ENCODE measurements around the gene LDLRAD1. TPM values are rescaled to one million over a fixed set of nuclear protein-coding genes. Genes with fewer than 3 reads are reported as not detected.
A peak's percentile ranks its signal among the peaks of the same experiment; 100 is the strongest.
"Not testable (repeated sequence)": the region's sequence is repeated elsewhere in the genome, so short reads cannot be mapped to it uniquely, and the experiment has no call there.

Gene LDLRAD1
- total RNA-seq, 2 experiments from 2014 or later, result not detected

DNA sequence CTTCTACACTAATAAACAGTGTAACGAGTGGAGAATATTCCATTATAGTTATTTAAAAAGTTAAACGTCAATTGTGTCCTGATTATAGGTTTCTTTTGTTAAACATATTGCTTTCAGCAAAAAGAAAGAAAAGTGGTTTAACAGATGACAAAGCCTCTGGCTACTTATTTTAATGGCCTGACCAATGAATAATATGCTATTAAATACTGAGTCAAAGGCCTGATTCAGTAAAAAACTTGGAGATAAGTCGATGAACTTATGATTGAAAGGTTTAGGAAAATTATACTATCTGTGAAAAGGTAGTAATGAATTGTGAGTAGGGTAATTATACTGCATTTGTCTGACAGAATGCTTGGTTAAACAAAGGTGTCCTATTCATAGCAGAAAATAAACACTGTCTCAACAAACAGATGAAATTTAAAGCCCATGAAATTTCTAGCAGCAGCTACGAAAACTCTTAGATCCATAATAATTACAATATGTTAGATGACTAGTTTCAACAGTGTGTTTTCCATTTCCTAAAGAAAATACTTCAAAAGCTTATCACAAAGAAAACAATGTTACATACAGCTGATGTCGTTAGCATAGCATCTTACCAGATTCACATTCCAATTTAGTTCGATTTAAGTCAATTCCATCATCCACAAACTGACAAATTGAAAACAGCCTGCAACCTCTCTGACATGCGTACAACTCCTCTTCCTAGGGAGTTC is 28.8 kb upstream of the LDLRAD1 start:
- H3K36me3 Mint-ChIP-seq (ENCODE audit: low read depth), result peaks cover 21% of the 10 kb centered on the region
- ATAC-seq, result no peak
- H3K9me3 Mint-ChIP-seq (ENCODE audit: low read depth), result no peaks in the 10 kb centered on the region
- no peak overlapping the region for H3K4me3 Mint-ChIP-seq
- H3K27ac Mint-ChIP-seq, result peak overlapping the region; percentile 76
- CTCF ChIA-PET, result interaction anchor here (0.5 to 1.9 kb wide), 4 partner anchors 10 to 451 kb away, joined by 3 to 6 read pairs (median 3); no protein-coding TSS in a partner anchor
- POLR2A ChIA-PET, result no interaction called here
- H3K27me3 Mint-ChIP-seq, result no peaks in the 10 kb centered on the region
- no peak for DNase-seq
- intact Hi-C loops (cut with DNase I, micrococcal nuclease), result no loop called here
- H3K4me1 Mint-ChIP-seq, result peaks cover 38% of the 10 kb centered on the region

DNA sequence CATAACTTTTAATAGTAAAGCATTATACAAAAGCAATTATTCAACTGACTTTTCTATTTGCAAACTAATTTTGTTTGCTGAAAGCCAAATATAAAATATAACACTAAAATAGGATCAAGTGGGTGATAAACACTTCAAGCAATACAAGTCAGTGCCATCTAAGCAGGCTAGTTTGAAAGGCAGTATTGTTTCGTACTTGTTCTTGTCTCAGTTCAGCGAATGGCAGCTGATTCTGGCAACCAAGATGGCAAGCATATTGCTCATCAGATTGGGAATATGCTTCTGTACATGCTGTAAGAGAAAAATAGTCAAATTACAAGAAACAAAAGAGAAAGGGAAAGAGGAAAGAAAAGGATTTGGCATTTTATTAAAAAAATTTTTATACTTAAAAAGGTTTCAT is 27.5 kb upstream of the LDLRAD1 start:
- no peak for DNase-seq
- no peaks in the 10 kb centered on the region for H3K9me3 Mint-ChIP-seq (ENCODE audit: low read depth)
- no peak for ATAC-seq
- H3K27ac Mint-ChIP-seq, result peak overlapping the region; percentile 26
- H3K4me1 Mint-ChIP-seq, result peaks cover 35% of the 10 kb centered on the region
- no peaks in the 10 kb centered on the region for H3K27me3 Mint-ChIP-seq
- no peak overlapping the region for H3K4me3 Mint-ChIP-seq
- intact Hi-C loops (cut with DNase I, micrococcal nuclease), result no loop called here
- ChIA-PET CTCF (interaction anchor here (0.9 kb wide), 1 partner anchor 184 kb away, joined by 5 read pairs; no protein-coding TSS in a partner anchor), POLR2A (no interaction called here)
- H3K36me3 Mint-ChIP-seq (ENCODE audit: low read depth), result peaks cover 24% of the 10 kb centered on the region

- DNase-seq (no peak), ATAC-seq (no peak)
- intact Hi-C loops (cut with DNase I, micrococcal nuclease), result no loop called here
- no peak overlapping the region for H3K4me3 Mint-ChIP-seq
- H3K4me1 Mint-ChIP-seq, result peaks cover 14% of the 10 kb centered on the region
- no peak overlapping the region for H3K27ac Mint-ChIP-seq
- ChIA-PET CTCF (interaction anchor here (1.1 to 2.2 kb wide), 2 partner anchors 13 to 180 kb away, joined by 3 to 12 read pairs; no protein-coding TSS in a partner anchor), POLR2A (interaction anchor here (0.6 kb wide), 1 partner anchor 8 kb away, joined by 4 read pairs; no protein-coding TSS in a partner anchor)
- no peaks in the 10 kb centered on the region for H3K9me3 Mint-ChIP-seq (ENCODE audit: low read depth)
- peaks cover 24% of the 10 kb centered on the region for H3K36me3 Mint-ChIP-seq (ENCODE audit: low read depth)
- no peaks in the 10 kb centered on the region for H3K27me3 Mint-ChIP-seq
Measured at GRCh38 chr1:54041806-54042205, 23.8 kb upstream of the LDLRAD1 start.

GRCh38 chr1:54037476-54037875 is 19.5 kb upstream of the LDLRAD1 start:
- H3K4me3 Mint-ChIP-seq, result no peak overlapping the region
- intact Hi-C loops (cut with DNase I, micrococcal nuclease), result no loop called here
- H3K27ac Mint-ChIP-seq, result no peak overlapping the region
- no peaks in the 10 kb centered on the region for H3K9me3 Mint-ChIP-seq (ENCODE audit: low read depth)
- H3K4me1 Mint-ChIP-seq, result no peaks in the 10 kb centered on the region
- peaks cover 24% of the 10 kb centered on the region for H3K36me3 Mint-ChIP-seq (ENCODE audit: low read depth)
- ChIA-PET POLR2A (no interaction called here), CTCF (no interaction called here)
- ATAC-seq, result no peak
- H3K27me3 Mint-ChIP-seq, result no peaks in the 10 kb centered on the region
- no peak for DNase-seq

- CTCF ChIA-PET, result interaction anchor here (0.5 to 0.6 kb wide), 2 partner anchors 176 to 819 kb away, joined by 3 read pairs; no protein-coding TSS in a partner anchor
- no peak for ATAC-seq
- intact Hi-C loops (cut with DNase I, micrococcal nuclease), result no loop called here
- H3K27ac Mint-ChIP-seq, result no peak overlapping the region
- no peak overlapping the region for H3K4me3 Mint-ChIP-seq
- no peaks in the 10 kb centered on the region for H3K9me3 Mint-ChIP-seq (ENCODE audit: low read depth)
- POLR2A ChIA-PET, result no interaction called here
- peaks cover 8% of the 10 kb centered on the region for H3K36me3 Mint-ChIP-seq (ENCODE audit: low read depth)
- H3K27me3 Mint-ChIP-seq, result no peaks in the 10 kb centered on the region
- no peaks in the 10 kb centered on the region for H3K4me1 Mint-ChIP-seq
- no peak for DNase-seq
Measured at GRCh38 chr1:54028306-54029251, 10.6 kb upstream of the LDLRAD1 start.

DNA sequence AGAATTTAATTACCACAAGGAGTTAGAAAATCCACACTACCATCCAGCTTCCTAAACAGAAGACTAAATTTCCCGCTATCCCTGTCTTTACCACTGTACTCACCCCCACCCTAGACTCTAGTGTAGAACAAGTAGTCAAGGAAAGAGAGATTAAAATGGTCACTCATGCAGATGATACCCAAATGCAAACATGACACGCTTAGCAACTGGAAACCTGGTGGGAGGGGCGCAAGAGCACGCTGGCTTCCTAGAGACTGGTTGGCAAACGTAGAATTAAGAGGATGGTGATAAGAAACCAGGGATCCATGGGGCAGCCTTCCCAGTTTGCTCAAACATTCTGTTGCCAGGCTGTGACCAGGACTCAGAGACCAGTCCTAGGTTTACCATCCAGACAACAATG is 9.9 kb upstream of the LDLRAD1 start:
- POLR2A ChIA-PET, result interaction anchor here (0.6 kb wide), 1 partner anchor 133 kb away, joined by 3 read pairs; no protein-coding TSS in a partner anchor
- intact Hi-C loops (cut with DNase I, micrococcal nuclease), result no loop called here
- Mint-ChIP-seq H3K36me3 (ENCODE audit: low read depth) (peaks cover 8% of the 10 kb centered on the region), H3K27ac (no peak overlapping the region), H3K9me3 (ENCODE audit: low read depth) (no peaks in the 10 kb centered on the region), H3K4me3 (no peak overlapping the region), H3K4me1 (no peaks in the 10 kb centered on the region), H3K27me3 (no peaks in the 10 kb centered on the region)
- CTCF ChIA-PET, result interaction anchor here (0.9 kb wide), 1 partner anchor 46 kb away, joined by 4 read pairs; no protein-coding TSS in a partner anchor
- DNase-seq (no peak), ATAC-seq (no peak)

DNA sequence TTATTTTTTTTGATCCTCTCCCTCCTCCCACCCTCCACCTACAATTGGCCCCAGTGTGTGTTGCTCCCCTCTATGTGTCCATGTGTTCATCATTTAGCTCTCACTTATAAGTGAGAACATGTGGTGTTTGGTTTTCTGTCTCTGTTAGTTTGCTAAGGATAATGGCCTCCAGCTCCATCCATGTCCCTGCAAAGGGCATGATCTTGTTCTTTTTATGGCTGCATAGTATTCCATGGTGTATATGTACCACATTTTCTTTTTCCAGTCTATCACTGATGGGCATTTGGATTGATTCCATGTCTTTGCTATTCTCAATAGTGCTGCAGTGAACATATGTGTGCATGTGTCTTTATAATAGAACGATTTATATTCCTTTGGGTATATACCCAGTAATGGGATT is 6.8 kb upstream of the LDLRAD1 start:
- H3K4me1 Mint-ChIP-seq; H3K9me3 Mint-ChIP-seq (ENCODE audit: low read depth); intact Hi-C loops (cut with DNase I, micrococcal nuclease); H3K36me3 Mint-ChIP-seq (ENCODE audit: low read depth); POLR2A ChIA-PET; H3K4me3 Mint-ChIP-seq; H3K27me3 Mint-ChIP-seq; DNase-seq; CTCF ChIA-PET; ATAC-seq; H3K27ac Mint-ChIP-seq: not testable (repeated sequence)

GRCh38 chr1:54024358-54024757 is 6.4 kb upstream of the LDLRAD1 start:
- CTCF ChIA-PET, result no interaction called here
- intact Hi-C loops (cut with DNase I, micrococcal nuclease), result no loop called here
- H3K4me3 Mint-ChIP-seq, result no peak overlapping the region
- POLR2A ChIA-PET, result no interaction called here
- no peaks in the 10 kb centered on the region for H3K36me3 Mint-ChIP-seq (ENCODE audit: low read depth)
- no peak overlapping the region for H3K27ac Mint-ChIP-seq
- H3K27me3 Mint-ChIP-seq, result no peaks in the 10 kb centered on the region
- no peaks in the 10 kb centered on the region for H3K4me1 Mint-ChIP-seq
- DNase-seq (no peak), ATAC-seq (no peak)
- no peaks in the 10 kb centered on the region for H3K9me3 Mint-ChIP-seq (ENCODE audit: low read depth)

- H3K27me3 Mint-ChIP-seq; H3K36me3 Mint-ChIP-seq (ENCODE audit: low read depth); DNase-seq; H3K4me3 Mint-ChIP-seq; H3K4me1 Mint-ChIP-seq; H3K27ac Mint-ChIP-seq; POLR2A ChIA-PET; intact Hi-C loops (cut with DNase I, micrococcal nuclease); H3K9me3 Mint-ChIP-seq (ENCODE audit: low read depth); ATAC-seq: not testable (repeated sequence)
- CTCF ChIA-PET, result interaction anchor here (0.6 to 1.0 kb wide), 2 partner anchors 159 to 467 kb away, joined by 3 read pairs; no protein-coding TSS in a partner anchor
Measured at GRCh38 chr1:54019562-54020176, 1.7 kb upstream of the LDLRAD1 start.

- intact Hi-C loops (cut with DNase I, micrococcal nuclease), result no loop called here
- H3K9me3 Mint-ChIP-seq (ENCODE audit: low read depth), result no peaks in the 10 kb centered on the region
Measured at GRCh38 chr1:54018635-54019034, 649 bp upstream of the LDLRAD1 start.

More at GRCh38 chr1:54018635-54019034, 649 bp upstream of the LDLRAD1 start:
- no peak for DNase-seq
- H3K4me3 Mint-ChIP-seq, result no peak overlapping the region
- H3K36me3 Mint-ChIP-seq (ENCODE audit: low read depth), result no peaks in the 10 kb centered on the region
- H3K27ac Mint-ChIP-seq, result no peak overlapping the region
- H3K4me1 Mint-ChIP-seq, result no peaks in the 10 kb centered on the region
- H3K27me3 Mint-ChIP-seq, result no peaks in the 10 kb centered on the region
- CTCF ChIA-PET, result interaction anchor here (0.5 kb wide), 1 partner anchor 1143 kb away, joined by 3 read pairs; no protein-coding TSS in a partner anchor
- ATAC-seq, result no peak
- POLR2A ChIA-PET, result no interaction called here
